Smooth muscle cell (in vitro differentiated cells): Measurements from ENCODE around the gene NECAP2. TPM values are rescaled to one million over a fixed set of nuclear protein-coding genes. Genes with fewer than 3 reads are reported as not detected.
"Not testable (repeated sequence)": the region's sequence is repeated elsewhere in the genome, so short reads cannot be mapped to it uniquely, and the experiment has no call there.

Source experiments
- DNase-seq: peaks from one replicate; lab custom pipeline; 2025; ENCODE audit not compliant: unreplicated experiment; lab: John Stamatoyannopoulos, UW
- H2AFZ ChIP-seq: fragments of 200-600 bp; sonication (generic); 2 replicates; pipeline ENCODE4 v1.6.0; 2016; ENCODE audit warnings: antibody characterized with exemption, low read depth, mild to moderate bottlenecking
- H3F3A ChIP-seq: fragments of 200-600 bp; sonication (generic); 2 replicates; pipeline ENCODE4 v1.6.0; 2017; ENCODE audit warnings: antibody characterized with exemption, low read depth
- H3K27ac ChIP-seq: fragments of 200-600 bp; sonication (generic); 2 replicates; pipeline ENCODE4 v1.5.1; 2016; ENCODE audit warnings: low read depth, mild to moderate bottlenecking
- H3K27me3 ChIP-seq: fragments of 200-600 bp; sonication (generic); 2 replicates; pipeline ENCODE4 v1.6.1; 2016; ENCODE audit warnings: low read depth, mild to moderate bottlenecking
- H3K36me3 ChIP-seq: fragments of 200-600 bp; sonication (generic); 2 replicates; pipeline ENCODE4 v1.5.1; 2016; ENCODE audit warnings: low read depth
- H3K4me1 ChIP-seq: fragments of 200-600 bp; sonication (generic); 2 replicates; pipeline ENCODE4 v1.5.1; 2016; ENCODE audit warnings: low read depth
- H3K4me2 ChIP-seq: fragments of 200-600 bp; sonication (generic); 2 replicates; pipeline ENCODE4 v1.6.0; 2016; ENCODE audit warnings: mild to moderate bottlenecking
- H3K4me3 ChIP-seq: fragments of 200-600 bp; sonication (generic); 2 replicates; pipeline ENCODE4 v1.5.1; 2016; ENCODE audit warnings: mild to moderate bottlenecking
- H3K79me2 ChIP-seq: fragments of 200-600 bp; sonication (generic); 2 replicates; pipeline ENCODE4 v1.6.0; 2016; ENCODE audit warnings: low read depth, mild to moderate bottlenecking
- H3K9ac ChIP-seq: fragments of 200-600 bp; sonication (generic); 2 replicates; pipeline ENCODE4 v1.6.0; 2016; ENCODE audit warnings: low read depth
- H3K9me3 ChIP-seq: fragments of 200-600 bp; sonication (generic); replicated peaks from 2 replicates; pipeline ENCODE4 v1.5.1; 2016; ENCODE audit warnings: low read depth
- H4K20me1 ChIP-seq: fragments of 200-600 bp; sonication (generic); 2 replicates; pipeline ENCODE4 v1.6.0; 2016; ENCODE audit warnings: low read depth
- CTCF ChIP-seq: fragments of 200-600 bp; sonication (generic); IDR thresholded peaks from 2 replicates; pipeline ENCODE4 v1.5.1; 2017; ENCODE audit warnings: borderline replicate concordance, mild to moderate bottlenecking, antibody characterized with exemption; ENCODE audit not compliant: insufficient read depth, poor library complexity, severe bottlenecking
- whole genome bisulfite sequencing: methylation state at CpG from one replicate; pipeline ENCODE4 v1.1.7; 2016; ENCODE audit warnings: low lambda C conversion rate; 5-methylcytosine and 5-hydroxymethylcytosine counted together
- polyA plus RNA-seq: library from polyadenylated mRNA; unstranded; fragments of >200 nt; fragmentation: Nextera tagmentation; extraction: Ambion mirVana; gene quantifications from 2 replicates; pipeline ENCODE4 v1.2.1, GENCODE V29; 2016
- total RNA-seq: library from RNA; depleted of rRNA; stranded (reverse); fragments of >200 nt; gene quantifications from 2 replicates; pipeline ENCODE4 v1.2.3, GENCODE V29; 2014

The NECAP2 gene
- total and polyA plus RNA-seq, 2 experiments from 2014 or later = 49.5 to 60.0 TPM

- DNase-seq, H3K27me3 ChIP-seq, H3K27ac ChIP-seq, H3K4me3 ChIP-seq, H3K9me3 ChIP-seq, H3F3A ChIP-seq, H3K4me1 ChIP-seq, H3K9ac ChIP-seq, H3K36me3 ChIP-seq, H3K79me2 ChIP-seq, H2AFZ ChIP-seq: not testable (repeated sequence)
- WGBS = 91% methylated on average over 5 of the region's 5 CpGs
- H3K4me2 ChIP-seq = peak overlapping the region; percentile 90
- peaks cover 10% of the 10 kb centered on the region for H4K20me1 ChIP-seq
These were observed 57.0 kb downstream of the NECAP2 start for GRCh38 chr1:16497474-16497904.

- DNase-seq, H3K36me3 ChIP-seq, H3K79me2 ChIP-seq, H3K9me3 ChIP-seq, H3K27ac ChIP-seq, H3K4me1 ChIP-seq, H3F3A ChIP-seq, H2AFZ ChIP-seq, H4K20me1 ChIP-seq, H3K27me3 ChIP-seq: not testable (repeated sequence)
- Histone ChIP-seq H3K4me2 (peak overlapping the region; percentile 90), H3K9ac (peak overlapping the region; percentile 39), H3K4me3 (peak overlapping the region; percentile 68)
- WGBS = 36% methylated on average over 10 of the region's 10 CpGs
These were observed 57.5 kb downstream of the NECAP2 start for GRCh38 chr1:16498047-16498446.

- Histone ChIP-seq H3K27ac (no peak overlapping the region), H4K20me1 (no peaks in the 10 kb centered on the region), H3K9me3 (no peaks in the 10 kb centered on the region), H3K36me3 (no peaks in the 10 kb centered on the region), H3K79me2 (no peaks in the 10 kb centered on the region), H3K4me3 (peak overlapping the region; percentile 68), H3F3A (no peaks in the 10 kb centered on the region), H2AFZ (peak overlapping the region; percentile 77), H3K4me1 (peaks cover 7% of the 10 kb centered on the region), H3K9ac (peak overlapping the region; percentile 39), H3K4me2 (peak overlapping the region; percentile 90), H3K27me3 (no peaks in the 10 kb centered on the region)
- DNase-seq = peak; percentile 75
- no peak for TF ChIP-seq CTCF
- under 1% methylated on average over 78 of the region's 108 CpGs for WGBS
These were observed 58.3 kb downstream of the NECAP2 start for GRCh38 chr1:16498573-16499413.

GRCh38 chr1:16500466-16500865 lies 59.9 kb downstream of the NECAP2 start:
- H3K4me3 ChIP-seq, H3K4me1 ChIP-seq, H3K79me2 ChIP-seq, H2AFZ ChIP-seq, H4K20me1 ChIP-seq, H3K27me3 ChIP-seq, H3K27ac ChIP-seq, DNase-seq, H3K9ac ChIP-seq, H3K36me3 ChIP-seq, H3K9me3 ChIP-seq, H3F3A ChIP-seq, H3K4me2 ChIP-seq: not testable (repeated sequence)
- WGBS = 98% methylated on average over 11 of the region's 11 CpGs

GRCh38 chr1:16500975-16501374 lies 60.5 kb downstream of the NECAP2 start:
- 89% methylated on average over 5 of the region's 5 CpGs for WGBS
- H3K79me2 ChIP-seq, H3K4me3 ChIP-seq, H3K9ac ChIP-seq, H3F3A ChIP-seq, H3K27ac ChIP-seq, H2AFZ ChIP-seq, DNase-seq, H3K9me3 ChIP-seq, H4K20me1 ChIP-seq, H3K36me3 ChIP-seq, H3K27me3 ChIP-seq, H3K4me2 ChIP-seq, H3K4me1 ChIP-seq: not testable (repeated sequence)

- H3K27ac ChIP-seq = not testable (repeated sequence)
- WGBS = 81% methylated on average over 8 of the region's 8 CpGs
These were observed 60.9 kb downstream of the NECAP2 start for GRCh38 chr1:16501446-16501845.

More at GRCh38 chr1:16501446-16501845, 60.9 kb downstream of the NECAP2 start:
- H3K36me3 ChIP-seq, H3K4me1 ChIP-seq, H2AFZ ChIP-seq, H3K9ac ChIP-seq, H4K20me1 ChIP-seq, DNase-seq, H3F3A ChIP-seq, H3K4me3 ChIP-seq, H3K27me3 ChIP-seq, H3K4me2 ChIP-seq, H3K79me2 ChIP-seq, H3K9me3 ChIP-seq: not testable (repeated sequence)
